ENCODE data around the gene SUPT7L.
"Not testable (repeated sequence)": the region's sequence is repeated elsewhere in the genome, so short reads cannot be mapped to it uniquely, and the experiment has no call there.

The SUPT7L gene

DNA sequence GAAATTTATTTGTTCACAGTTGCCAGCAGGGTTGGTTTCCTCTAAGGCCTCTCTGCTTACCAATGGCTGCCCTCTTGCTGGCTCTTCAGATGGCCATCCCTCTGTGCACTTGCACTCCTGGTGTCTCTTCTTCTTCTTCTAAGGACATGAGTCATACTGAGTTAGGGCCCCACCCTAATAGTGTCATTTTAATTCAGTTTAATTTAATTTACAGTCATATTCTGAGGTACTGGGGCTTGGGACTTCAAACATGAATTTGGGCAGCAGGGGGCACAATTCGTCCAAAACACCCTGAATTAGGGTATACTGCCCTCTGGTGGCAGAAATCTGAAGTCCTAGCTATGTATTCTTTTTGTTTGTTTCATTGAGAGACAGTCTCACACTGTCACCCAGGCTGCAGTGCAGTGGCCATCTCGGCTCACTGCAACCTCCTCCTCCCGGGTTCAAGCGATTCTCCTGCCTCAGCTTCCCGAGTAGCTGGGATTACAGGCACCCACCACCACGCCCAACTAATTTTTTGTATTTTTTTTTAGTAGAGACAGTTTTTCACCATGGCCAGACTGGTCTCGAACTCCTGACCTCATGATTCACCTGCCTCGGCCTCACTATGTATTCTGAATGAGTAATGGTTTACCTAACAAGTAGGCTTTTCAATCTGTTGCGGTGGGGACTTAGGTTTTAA is 20.1 kb upstream of the SUPT7L start:
- peak; percentile 63 for DNase-seq

DNA sequence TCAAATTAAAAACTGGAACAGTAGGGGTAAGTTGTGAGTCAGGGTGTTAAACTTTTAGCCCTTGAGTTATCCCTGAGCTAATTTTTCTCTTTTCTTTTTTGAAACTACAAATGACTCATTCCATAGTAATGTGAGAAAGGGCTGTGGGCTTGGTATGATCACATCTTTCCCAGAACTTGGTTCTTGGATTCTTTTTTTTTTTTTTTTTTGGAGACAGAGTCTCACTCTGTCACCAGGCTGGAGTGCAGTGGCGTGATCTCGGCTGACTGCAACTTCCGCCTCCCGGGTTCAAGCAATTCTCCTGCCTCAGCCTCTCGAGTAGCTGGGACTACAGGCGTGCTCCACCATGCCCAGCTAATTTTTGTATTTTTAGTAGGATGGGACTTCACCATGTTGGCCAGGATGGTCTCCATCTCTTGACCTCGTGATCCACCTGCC is 18.9 kb upstream of the SUPT7L start:
- not testable (repeated sequence) for DNase-seq

DNA sequence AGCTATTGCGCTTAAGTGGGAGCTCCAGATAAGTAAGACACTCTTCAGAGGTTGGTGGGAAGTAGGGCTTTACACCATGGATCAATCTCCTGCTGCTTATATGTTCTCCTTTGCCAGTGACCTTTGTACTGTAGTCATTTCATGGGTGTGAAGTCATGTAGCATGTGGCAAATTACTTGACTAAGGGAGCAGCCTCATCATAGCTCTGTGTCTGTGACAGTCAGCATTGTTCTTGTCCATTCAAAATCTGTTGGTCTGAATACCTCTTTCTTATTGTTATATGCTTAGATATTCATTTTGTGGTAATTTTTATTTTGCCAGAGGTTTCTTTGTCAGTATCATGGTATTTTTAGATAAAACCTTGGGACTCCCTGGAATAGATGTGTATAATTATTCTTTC is 18.4 kb upstream of the SUPT7L start:
- DNase-seq: no peak

DNA sequence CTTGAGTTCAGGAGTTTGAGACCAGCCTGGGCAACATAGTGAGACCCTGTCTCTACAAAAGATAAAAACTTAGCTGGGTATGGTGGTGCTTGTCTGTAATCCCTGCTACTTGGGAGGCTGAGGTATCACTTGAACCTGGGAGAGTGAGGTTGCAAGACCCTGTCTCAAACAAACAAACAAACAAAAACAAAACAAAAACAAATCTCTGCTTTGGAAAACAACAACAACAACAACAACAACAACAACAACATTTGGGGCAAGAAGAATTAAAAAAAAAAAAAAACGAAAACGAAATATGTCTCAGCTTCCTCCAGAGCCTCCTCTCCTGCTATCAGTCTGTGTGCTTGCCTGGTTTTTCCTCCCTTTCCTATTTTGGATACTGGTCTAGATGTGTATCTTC is 17.2 kb upstream of the SUPT7L start:
- no peak for DNase-seq

DNA sequence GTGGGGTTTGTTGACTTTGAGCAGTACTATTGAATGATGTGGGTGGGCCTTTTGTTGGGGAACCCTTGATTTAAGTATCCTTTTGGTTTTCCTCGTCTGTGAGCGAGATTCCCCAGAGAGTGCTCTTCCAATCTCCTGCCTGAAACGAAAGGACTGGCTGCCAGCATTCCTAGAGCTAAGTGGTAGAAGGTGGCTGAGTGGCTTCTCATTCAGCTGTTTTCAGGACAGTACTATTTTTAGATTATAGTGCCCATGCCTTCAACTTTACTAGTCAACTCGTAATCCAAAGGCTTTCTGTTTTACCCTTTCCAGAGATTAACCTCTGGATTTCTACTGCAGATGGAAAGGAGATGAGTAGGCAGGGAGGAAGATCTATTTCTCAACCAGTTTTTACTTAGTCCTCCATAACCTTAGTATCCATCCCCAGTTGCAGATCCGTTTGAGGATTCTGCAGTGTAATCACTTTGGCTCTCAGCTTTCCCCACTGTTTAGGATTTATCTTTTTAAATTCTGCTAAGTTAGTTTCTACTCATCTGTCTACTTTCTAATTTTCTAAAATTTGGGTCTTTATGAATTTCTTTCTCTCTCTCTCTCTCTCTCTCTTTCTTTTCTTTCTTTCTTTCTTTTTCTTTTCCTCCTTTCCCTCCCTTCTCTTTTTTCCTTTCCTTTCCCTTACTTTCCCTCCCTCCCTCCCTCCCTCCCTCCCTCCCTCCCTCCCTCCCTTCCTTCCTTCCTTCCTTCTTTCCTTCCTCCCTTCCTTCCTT is 9.5 kb upstream of the SUPT7L start:
- no peak for DNase-seq

DNA sequence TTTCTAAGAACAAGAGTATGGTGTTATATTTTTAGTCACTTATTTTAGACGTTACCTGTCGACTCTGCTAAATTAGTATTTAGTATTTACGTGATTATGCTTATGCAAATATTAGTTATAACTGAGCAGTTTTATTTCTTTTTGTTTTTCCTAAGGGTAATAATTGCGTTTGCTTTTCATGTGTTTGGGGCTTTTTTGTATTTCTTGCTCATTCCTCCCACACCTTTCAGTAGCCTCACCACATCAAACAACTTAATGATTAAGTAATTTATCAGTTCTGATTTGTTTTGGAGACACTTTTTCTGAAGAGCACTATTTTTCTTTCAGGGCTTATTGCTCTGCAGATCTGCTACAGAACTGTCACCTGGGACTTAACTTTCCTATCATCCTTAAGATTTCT is 7.8 kb upstream of the SUPT7L start:
- no peak for DNase-seq

DNA sequence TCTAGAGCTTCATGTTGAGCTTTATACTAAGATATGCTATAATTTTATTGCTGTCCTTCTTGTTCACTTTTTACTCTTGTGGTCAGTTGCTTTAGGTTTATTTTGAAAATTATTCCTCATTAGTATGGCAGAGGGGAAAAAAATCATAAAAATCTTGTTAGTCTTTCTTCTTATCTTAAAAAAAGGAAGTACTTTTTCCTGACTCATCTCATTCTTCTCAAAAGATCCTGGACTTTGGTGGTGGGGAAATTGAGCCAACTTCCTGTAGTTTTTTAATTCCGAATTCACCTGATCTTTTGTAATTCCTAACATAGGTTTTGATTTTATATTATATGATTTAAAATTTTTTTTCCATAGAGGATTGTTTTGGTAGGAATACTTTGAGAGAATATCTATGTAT is 4.0 kb upstream of the SUPT7L start:
- no peak for DNase-seq

DNA sequence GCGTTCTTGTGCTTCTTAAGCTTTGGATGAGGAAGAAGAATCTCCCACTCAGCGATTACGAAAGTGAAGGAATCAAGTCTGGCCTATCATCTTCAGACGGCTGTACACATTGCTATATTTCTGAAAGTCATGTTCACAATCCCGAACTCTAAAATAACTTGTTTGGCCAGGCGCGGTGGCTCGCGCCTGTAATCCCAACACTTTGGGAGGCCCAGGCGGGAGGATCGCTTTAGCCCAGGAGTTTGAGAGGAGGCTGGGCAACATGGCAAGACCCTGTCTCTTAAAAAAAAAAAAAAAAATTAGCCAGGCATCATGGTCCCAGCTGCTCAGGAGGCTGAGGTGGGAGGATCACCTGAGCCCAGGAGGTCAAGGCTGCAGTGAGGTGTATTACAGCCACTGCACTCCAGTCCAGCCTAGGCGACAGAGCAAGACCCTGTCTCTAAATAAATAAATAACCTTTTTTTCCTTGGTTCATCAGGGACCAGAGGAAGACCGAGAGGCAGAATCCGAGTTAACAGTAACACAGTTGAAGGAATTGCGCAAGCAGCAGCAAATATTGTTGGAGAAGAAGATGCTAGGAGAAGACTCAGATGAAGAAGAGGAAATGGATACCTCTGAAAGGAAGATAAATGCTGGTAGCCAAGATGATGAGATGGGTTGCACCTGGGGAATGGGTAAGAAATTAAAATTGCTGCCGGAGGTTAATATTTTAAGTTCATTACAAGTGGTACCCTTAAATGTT is 1.4 kb upstream of the SUPT7L start:
- DNase-seq: no peak

DNA sequence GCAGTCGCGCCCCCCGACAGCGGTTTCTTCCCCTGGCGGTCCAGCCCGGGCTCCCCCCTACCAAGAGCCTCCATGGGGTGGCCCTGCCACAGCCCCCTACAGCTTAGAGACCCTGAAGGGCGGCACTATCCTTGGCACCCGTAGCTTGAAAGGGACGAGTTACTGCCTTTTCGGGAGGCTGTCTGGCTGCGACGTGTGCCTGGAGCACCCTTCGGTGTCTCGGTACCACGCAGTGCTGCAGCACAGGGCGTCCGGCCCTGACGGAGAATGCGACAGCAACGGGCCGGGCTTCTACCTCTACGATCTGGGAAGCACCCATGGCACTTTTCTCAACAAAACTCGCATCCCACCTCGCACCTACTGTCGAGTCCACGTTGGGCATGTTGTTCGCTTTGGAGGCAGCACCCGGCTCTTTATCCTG is 750 bp upstream of the SUPT7L start:
- DNase-seq: no peak

DNA sequence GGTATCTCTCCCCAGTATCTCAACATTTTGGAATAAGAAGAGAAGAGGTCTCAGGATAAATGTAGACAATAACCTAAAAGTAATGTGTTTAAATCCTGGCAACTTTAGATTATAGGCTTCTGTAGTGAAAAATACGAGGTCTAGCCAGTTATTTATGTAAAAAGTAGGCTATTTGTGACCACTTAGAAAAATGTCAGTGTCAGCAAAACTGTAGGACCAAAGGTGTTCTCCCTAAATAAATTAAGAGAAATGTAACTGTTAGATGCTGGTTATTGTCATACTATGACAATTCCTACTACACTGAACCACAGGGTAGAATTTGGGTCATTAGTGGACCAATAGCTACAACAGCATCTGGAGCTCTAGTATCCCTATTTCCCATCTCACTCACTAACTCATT is 2.0 kb downstream of the SUPT7L start:
- DNase-seq: no peak

DNA sequence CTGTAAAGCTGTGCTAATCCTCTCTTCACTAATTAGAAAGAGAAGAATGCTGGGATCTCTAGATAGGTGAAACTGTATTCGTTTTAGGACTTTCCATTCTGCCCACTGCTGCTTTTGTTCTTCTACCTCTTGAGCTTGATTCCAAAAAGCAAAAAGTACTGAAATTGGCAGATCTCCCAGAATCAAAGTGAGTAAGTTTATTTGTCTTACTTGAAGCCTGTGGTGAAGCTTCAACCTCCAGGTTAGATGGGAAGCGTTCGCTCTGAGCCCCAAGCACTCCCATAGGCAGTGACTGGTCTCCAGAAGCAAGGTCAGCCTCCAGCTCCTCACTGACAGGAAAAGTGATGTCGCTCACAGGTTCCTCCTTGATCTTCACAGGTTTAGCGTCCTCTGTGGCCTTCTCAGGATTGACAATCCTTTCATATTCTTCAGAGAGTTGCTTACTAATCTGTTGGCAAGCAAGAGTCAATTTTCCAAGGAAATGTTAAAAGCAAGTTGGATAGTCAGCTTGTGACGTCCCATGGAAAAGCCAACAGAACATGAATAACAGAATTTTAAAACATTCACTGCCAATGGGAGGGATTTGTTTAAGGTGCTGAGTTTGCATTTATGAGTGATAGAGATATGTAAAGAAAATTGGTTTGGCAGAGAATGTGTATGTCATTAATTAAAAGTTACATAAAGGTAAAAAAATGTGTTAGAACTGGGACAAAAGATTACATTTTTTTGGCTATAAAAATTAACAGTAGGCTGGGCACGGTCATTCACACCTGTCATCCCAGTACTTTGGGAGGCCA is 8.1 kb downstream of the SUPT7L start:
- DNase-seq: no peak

DNA sequence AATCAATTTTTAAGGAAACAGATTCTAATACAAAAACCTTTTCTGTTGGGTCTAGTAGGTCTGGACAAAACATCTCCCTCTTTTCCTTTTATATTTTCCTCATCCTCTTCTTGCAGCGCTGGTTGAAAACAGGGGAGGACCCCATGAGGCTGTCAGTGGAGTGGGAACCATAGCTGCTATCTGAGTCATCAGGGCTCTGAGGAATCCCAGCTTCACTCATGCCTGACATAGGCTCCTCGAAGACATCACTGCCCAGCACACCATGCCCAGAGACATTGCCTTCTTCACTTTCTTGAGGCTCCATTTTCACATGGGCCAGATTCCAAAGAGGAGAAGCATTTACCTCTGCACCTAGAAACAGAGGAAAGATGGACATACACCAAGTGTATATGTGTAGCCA is 10.0 kb downstream of the SUPT7L start:
- DNase-seq: no peak

DNA sequence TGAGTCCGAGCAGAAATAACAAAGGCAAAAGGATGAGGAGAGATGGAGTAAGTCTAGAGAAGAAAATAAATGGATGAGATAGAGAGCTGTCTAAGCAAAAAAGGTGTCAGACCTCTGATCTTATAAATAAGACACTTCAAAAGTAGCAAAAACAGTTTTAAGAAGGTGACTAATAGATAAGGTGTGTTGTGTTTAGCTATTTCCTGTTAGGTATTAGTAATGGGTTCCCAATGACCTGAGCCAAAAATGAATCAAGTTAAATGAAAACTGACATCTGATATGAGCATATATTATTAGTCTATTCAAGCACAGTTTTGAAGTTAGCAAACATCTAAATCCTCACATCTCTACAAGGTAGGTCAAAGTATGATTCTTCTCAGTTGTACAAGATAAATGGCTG is 10.6 kb downstream of the SUPT7L start:
- no peak for DNase-seq

DNA sequence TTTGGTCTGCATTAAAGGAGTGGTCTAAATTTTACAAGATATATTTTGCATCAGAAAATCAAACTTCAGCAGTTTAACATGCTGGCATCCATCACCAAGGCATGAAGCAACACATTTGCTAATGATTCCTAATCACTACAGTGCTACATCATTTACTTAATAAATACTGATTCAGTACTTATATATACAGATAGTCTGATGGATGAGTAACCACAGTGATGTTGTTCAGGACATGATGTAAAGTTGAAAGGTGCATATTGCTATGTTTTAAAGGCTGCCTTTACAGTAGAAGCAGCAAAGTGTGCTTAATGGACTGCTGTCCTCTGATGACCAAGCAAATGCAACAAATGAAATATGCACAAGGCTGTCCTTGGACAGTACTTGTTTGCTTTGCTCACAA is 11.1 kb downstream of the SUPT7L start:
- no peak for DNase-seq

DNA sequence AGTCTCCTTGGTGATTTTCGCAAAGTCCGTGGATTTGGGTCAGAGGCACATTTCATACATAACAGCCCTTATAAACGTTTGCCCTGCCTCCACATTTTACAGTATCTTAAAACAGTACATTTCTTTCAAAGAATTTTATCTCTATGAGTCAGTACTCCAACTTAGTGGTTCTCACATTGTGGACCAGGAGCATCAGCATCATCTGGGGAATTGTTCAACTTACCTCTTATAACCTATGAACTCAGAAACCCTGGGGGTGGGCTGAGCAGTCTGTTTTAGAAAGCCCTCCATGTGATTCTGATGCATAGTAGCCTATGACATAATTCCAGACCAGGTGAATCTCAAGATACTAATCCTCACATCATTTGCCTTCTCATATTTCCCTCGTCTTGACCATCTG is 12.4 kb downstream of the SUPT7L start:
- no peak for DNase-seq

DNA sequence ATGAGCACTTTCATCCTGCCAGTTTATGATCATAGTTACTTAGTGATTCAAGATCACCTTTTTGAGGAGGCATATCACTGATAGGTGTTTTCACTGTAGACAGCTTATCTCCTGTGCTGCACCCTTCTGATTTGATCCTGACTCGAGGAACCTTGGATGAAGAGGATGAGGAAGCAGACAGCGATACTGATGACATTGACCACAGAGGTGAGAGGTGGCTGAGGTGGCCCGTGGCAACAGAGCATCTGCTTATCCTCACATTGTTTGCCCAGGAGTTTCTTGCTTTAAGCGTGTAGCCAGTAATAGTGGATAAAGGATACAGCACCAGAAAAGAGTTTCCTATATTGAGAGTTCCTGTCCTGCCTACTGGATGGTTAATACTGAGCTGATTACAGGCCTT is 15.7 kb downstream of the SUPT7L start:
- DNase-seq: no peak

DNA sequence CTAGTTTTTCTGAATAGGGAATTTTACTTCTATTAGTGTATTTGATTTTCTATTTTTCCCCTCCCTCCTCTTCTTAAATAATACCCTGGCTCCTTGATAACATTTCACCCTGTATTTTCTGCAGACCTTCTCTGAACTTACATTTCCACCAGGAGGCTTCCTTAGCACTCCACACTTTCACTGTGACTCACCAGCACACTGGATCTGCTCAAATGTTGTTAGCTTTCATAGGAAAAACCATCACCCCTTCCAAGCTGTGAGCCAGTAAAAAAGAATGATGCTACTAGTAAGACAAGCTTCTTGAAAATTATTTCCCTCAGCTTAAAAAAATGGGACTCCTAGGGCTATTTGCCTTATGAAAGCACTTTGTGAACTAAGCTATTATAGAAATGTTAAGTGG is 16.1 kb downstream of the SUPT7L start:
- no peak for DNase-seq

DNA sequence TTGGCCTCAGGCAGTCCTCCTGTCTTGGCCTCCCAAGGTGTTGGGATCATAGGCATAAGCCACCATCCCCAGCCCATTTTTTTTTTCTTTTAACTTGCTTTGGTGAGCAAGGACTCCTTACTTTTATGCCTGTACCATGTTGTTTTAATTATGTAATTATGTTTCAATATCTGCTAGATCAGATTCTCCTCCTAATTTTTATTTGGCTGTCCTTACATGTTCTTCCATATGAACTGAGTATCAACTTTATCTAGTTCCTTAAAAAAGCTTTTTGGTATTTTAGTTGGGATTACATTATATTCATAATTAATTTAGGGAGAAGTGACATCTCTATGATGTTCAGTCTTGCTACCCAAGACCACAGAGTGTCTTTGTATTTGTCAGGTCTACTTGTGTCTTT is 18.2 kb downstream of the SUPT7L start:
- DNase-seq: no peak

DNA sequence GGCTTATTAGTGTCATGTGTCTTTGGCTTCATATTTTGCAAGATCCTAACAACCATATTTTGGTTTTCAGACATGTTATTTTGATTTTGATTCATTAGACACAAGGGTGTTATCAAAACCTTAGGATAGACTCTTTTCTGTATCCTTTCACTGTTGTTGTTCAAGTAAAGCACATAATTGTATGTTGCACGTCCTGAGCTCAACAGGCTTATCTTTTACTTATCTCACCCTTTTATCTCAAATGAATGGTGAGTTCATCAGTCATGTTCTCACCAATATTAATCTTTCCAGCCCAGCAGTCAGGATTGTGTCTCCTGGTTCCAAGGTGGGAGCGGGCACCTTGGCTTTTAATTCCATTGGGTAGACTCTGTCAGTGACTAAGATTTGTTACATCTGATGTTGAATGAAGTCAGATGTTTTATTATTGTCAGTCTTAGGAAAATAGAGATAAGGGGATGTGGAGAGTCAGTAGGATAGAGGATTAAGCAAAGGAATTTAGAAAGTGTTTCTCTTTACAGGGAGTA is 22.6 kb downstream of the SUPT7L start:
- no peak for DNase-seq

DNA sequence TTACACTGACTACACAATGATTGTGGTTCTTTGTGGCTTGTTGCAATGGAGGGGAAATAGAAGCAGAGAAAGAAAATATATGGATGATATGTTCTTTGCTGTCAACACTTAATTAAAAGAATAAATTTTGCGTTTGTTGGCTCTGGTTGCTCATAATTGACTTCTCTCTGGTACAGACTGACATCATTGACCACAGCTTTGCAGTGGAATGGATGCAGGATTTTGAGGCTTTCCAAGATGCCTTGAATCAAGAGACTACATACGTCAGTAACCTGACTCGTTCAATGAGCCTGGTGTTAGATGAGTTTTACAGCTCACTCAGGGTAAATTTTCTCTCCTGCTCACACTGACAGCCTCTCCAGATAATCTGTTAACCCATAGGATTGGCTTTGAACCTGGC is 24.7 kb downstream of the SUPT7L start:
- no peak for DNase-seq

DNA sequence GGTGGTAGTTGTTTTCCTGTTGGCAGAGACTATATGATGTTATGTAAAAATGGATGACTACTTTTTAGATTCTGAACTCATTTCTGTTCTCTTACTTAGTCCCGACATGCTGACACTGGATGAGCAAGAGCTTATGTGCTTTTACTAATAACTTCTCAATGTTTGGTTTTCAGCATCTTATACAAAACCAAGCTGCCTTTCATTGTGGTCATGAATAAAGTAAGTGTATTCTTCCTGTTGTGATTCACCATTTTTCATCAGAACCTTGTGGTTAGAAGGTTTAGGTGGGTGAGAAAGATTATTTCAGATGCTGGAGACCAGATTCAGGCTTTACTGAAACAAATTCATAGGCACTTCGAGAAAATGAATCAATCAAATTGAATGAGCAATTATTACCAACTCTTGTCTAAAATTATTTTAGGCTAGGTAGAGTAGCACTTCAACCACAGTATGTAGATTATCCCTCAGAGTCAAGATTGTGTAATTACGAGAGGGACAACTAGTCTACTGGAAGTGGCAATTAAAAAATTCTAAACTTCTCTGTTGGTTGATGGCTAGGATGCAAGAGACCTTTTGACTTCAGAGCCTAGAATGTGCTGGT is 25.3 kb downstream of the SUPT7L start:
- no peak for DNase-seq

DNA sequence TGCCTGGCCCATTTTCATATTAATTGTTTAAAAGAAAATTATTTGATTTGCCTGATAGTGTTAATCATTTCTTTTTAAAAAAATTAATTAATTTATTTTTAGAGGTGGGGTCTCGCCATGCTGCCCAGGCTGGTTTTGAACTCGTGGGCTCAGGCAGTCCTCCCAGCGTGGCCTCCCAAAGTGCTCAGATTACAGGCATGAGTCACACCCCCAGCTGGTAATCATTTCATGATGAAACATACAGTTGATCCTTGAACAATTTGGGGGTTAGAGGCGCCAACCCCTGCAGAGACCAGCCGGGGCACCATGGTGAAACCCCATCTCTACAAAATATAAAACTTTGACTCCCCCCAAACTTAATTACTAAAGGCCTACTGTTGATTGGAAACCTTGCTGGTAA is 26.6 kb downstream of the SUPT7L start:
- no peak for DNase-seq

DNA sequence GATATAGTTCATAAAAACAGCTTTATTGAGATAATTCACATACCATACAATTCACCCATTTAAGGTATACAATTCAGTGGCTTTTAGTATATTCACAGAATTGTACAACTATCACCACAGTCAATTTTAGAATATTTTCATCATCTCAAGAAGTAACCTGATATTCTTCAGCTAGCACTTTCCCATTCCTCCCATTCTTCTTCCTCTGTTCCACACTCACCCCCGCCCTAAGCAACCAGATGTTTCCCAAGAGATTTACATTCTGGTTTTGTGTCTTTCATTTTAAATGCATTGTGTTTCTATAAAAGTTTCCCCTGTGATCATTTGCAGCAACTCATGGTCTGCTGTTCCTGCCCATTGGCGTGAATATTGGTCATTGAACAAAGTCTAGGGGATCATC is 29.1 kb downstream of the SUPT7L start:
- no peak for DNase-seq

All from NCI-H526 treated with DMSO at 0.1 percent for 48 hours (cell line).